Stimulated activated CD8-positive, alpha-beta memory T cell treated with anti-CD3 and anti-CD28 coated beads, Interleukin-15, amount 100 ng/mL, for 1 hour (primary cell): ENCODE measurements around the gene MRC2.

Experiments
- DNase-seq: peaks from one replicate; pipeline ENCODE4 v3.0.0-alpha.2; 2020; ENCODE audit warnings: low read depth

The MRC2 gene

GRCh38 chr17:62614142-62614541, 13.3 kb upstream of the MRC2 start:
- no peak for DNase-seq

GRCh38 chr17:62615503-62615902, 12.0 kb upstream of the MRC2 start:
- no peak for DNase-seq

GRCh38 chr17:62616993-62617893, 10.2 kb upstream of the MRC2 start:
- no peak for DNase-seq

GRCh38 chr17:62617894-62618472, 9.5 kb upstream of the MRC2 start:
- no peak for DNase-seq

GRCh38 chr17:62618647-62619416, 8.6 kb upstream of the MRC2 start:
- no peak for DNase-seq

GRCh38 chr17:62619417-62620155, 7.9 kb upstream of the MRC2 start:
- DNase-seq = no peak

- DNase-seq = no peak
Observed at GRCh38 chr17:62621223-62621622, 6.2 kb upstream of the MRC2 start.

GRCh38 chr17:62625184-62625869, 2.1 kb upstream of the MRC2 start:
- no peak for DNase-seq

- no peak for DNase-seq
Observed at GRCh38 chr17:62625870-62626200, 1.6 kb upstream of the MRC2 start.

GRCh38 chr17:62626719-62627218, 701 bp upstream of the MRC2 start:
- DNase-seq = no peak

- no peak for DNase-seq
Observed at GRCh38 chr17:62627904-62628633, 599 bp downstream of the MRC2 start.

- no peak for DNase-seq
Observed at GRCh38 chr17:62628831-62629555, 1.5 kb downstream of the MRC2 start.

- no peak for DNase-seq
Observed at GRCh38 chr17:62629556-62630364, 2.3 kb downstream of the MRC2 start.

GRCh38 chr17:62630365-62631085, 3.1 kb downstream of the MRC2 start:
- DNase-seq = no peak

- DNase-seq = no peak
Observed at GRCh38 chr17:62631086-62631935, 3.8 kb downstream of the MRC2 start.

GRCh38 chr17:62631936-62632924, 4.8 kb downstream of the MRC2 start:
- DNase-seq = no peak
